ENCODE data around the gene CPED1. TPM values are rescaled to one million over a fixed set of nuclear protein-coding genes. Genes with fewer than 3 reads are reported as not detected.

The CPED1 gene
- total RNA-seq, 3 donors from 2014 or later (not counting 1 experiment from before 2014, with no cell fraction given): 0.50 to 1.3 (median 0.96) TPM

DNA sequence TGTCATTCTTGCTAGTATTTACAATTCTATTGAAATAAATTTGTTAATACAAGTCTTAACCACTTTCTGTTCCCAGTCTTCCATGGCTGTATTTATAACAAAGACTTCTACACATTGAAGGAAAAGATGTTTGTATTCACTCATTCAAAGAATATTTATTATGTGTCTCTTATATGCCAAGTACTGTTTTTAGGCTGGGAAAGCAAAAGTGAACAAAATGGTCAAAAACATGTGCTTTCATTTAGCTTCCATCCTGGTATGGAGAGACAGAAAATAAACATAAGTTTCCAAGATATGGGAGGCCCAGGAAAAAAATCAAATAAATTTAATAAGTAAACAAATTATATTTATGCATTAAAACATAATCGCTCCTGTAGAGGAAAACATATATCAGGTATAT is 22.9 kb downstream of the CPED1 start:
- Histone ChIP-seq H3K27me3 (ENCODE audit: control insufficient read depth, insufficient read depth, low read length) (no peaks in the 10 kb centered on the region), H3K9me3 (ENCODE audit: control insufficient read depth, insufficient read depth, low read length) (no peaks in the 10 kb centered on the region), H3K27ac (ENCODE audit: low read length) (no peak overlapping the region), H3K36me3 (ENCODE audit: control insufficient read depth, insufficient read depth, low read length) (no peaks in the 10 kb centered on the region), H3K4me3 (ENCODE audit: low read length) (no peak overlapping the region), H3K4me1 (ENCODE audit: control insufficient read depth, insufficient read depth, low read length) (no peaks in the 10 kb centered on the region)
- H3K27ac Mint-ChIP-seq: no peak overlapping the region
- ATAC-seq: no peak
- no CpG with 5 or more reads among the region's 1 CpG for WGBS (ENCODE audit: insufficient coverage)
- H3K4me3 Mint-ChIP-seq: no peak overlapping the region
- no peak for TF ChIP-seq CTCF (IDR thresholded peaks at IDR 0.05)
- H3K27me3 Mint-ChIP-seq (ENCODE audit: low read depth in 2 of 2): peaks cover 13 to 33% of the 10 kb centered on the region in 2 donors
- H3K36me3 Mint-ChIP-seq: no peaks in the 10 kb centered on the region
- DNase-seq: no peak
- intact Hi-C loops (cut with micrococcal nuclease): no loop called here
- H3K9me3 Mint-ChIP-seq: no peaks in the 10 kb centered on the region
- H3K4me1 Mint-ChIP-seq: no peaks in the 10 kb centered on the region

GRCh38 chr7:121012170-121012874 is 23.8 kb downstream of the CPED1 start:
- no peaks in the 10 kb centered on the region for H3K36me3 Mint-ChIP-seq
- H3K27me3 Mint-ChIP-seq (ENCODE audit: low read depth in 2 of 2): peaks cover 11 to 28% of the 10 kb centered on the region in 2 donors
- H3K9me3 ChIP-seq (ENCODE audit: control insufficient read depth, insufficient read depth, low read length): no peaks in the 10 kb centered on the region
- H3K9me3 Mint-ChIP-seq: no peaks in the 10 kb centered on the region
- 91% methylated on average over 5 of the region's 6 CpGs for WGBS (ENCODE audit: insufficient coverage)
- no peak overlapping the region for H3K4me3 Mint-ChIP-seq
- no peak overlapping the region for H3K27ac Mint-ChIP-seq
- H3K27me3 ChIP-seq (ENCODE audit: control insufficient read depth, insufficient read depth, low read length): no peaks in the 10 kb centered on the region
- H3K4me3 ChIP-seq (ENCODE audit: low read length): no peak overlapping the region
- TF ChIP-seq CTCF (IDR thresholded peaks at IDR 0.05): no peak
- ATAC-seq (no peak), DNase-seq (no peak)
- no peaks in the 10 kb centered on the region for H3K4me1 Mint-ChIP-seq
- no peak overlapping the region for H3K27ac ChIP-seq (ENCODE audit: low read length)
- H3K36me3 ChIP-seq (ENCODE audit: control insufficient read depth, insufficient read depth, low read length): no peaks in the 10 kb centered on the region
- no peaks in the 10 kb centered on the region for H3K4me1 ChIP-seq (ENCODE audit: control insufficient read depth, insufficient read depth, low read length)
- intact Hi-C loops (cut with micrococcal nuclease): no loop called here

DNA sequence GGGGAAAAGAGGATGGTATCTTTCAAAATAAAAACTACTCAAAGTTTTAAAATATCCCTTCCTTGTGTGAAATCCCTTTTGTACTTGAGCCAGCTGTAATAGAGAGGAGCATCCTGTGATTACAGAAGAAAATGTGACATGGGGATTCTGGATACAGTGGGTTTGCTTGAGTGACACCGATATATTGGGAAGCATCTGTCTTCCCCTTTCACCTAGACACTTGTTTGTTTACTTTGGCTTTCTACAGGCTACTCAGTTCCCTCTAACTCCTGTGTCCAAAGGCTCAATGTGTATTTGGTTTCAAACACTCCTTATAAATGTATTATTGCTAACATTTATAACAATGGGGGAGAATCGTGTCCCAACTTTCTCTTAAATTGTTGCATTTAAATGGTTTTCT is 24.4 kb downstream of the CPED1 start:
- 100% methylated on average over 1 of the region's 2 CpGs for WGBS (ENCODE audit: insufficient coverage)
- H3K27me3 ChIP-seq (ENCODE audit: control insufficient read depth, insufficient read depth, low read length): no peaks in the 10 kb centered on the region
- TF ChIP-seq CTCF (IDR thresholded peaks at IDR 0.05): no peak
- H3K4me3 ChIP-seq (ENCODE audit: low read length): no peak overlapping the region
- H3K27ac ChIP-seq (ENCODE audit: low read length): no peak overlapping the region
- no peak overlapping the region for H3K4me3 Mint-ChIP-seq
- no peaks in the 10 kb centered on the region for H3K36me3 Mint-ChIP-seq
- no peaks in the 10 kb centered on the region for H3K9me3 ChIP-seq (ENCODE audit: control insufficient read depth, insufficient read depth, low read length)
- no peak overlapping the region for H3K27ac Mint-ChIP-seq
- no peaks in the 10 kb centered on the region for H3K36me3 ChIP-seq (ENCODE audit: control insufficient read depth, insufficient read depth, low read length)
- no peak for ATAC-seq
- intact Hi-C loops (cut with micrococcal nuclease): no loop called here
- H3K9me3 Mint-ChIP-seq: no peaks in the 10 kb centered on the region
- no peaks in the 10 kb centered on the region for H3K4me1 Mint-ChIP-seq
- H3K4me1 ChIP-seq (ENCODE audit: control insufficient read depth, insufficient read depth, low read length): no peaks in the 10 kb centered on the region
- DNase-seq: no peak
- peaks cover 5 to 22% of the 10 kb centered on the region in 2 donors for H3K27me3 Mint-ChIP-seq (ENCODE audit: low read depth in 2 of 2)

GRCh38 chr7:121015560-121015959 is 27.0 kb downstream of the CPED1 start:
- H3K4me1 Mint-ChIP-seq: no peaks in the 10 kb centered on the region
- H3K4me3 ChIP-seq (ENCODE audit: low read length): no peak overlapping the region
- no peaks in the 10 kb centered on the region for H3K4me1 ChIP-seq (ENCODE audit: control insufficient read depth, insufficient read depth, low read length)
- H3K27me3 ChIP-seq (ENCODE audit: control insufficient read depth, insufficient read depth, low read length): no peaks in the 10 kb centered on the region
- H3K36me3 Mint-ChIP-seq: no peaks in the 10 kb centered on the region
- H3K4me3 Mint-ChIP-seq: no peak overlapping the region
- no peak for DNase-seq
- H3K36me3 ChIP-seq (ENCODE audit: control insufficient read depth, insufficient read depth, low read length): no peaks in the 10 kb centered on the region
- H3K9me3 ChIP-seq (ENCODE audit: control insufficient read depth, insufficient read depth, low read length): no peaks in the 10 kb centered on the region
- no peak for ATAC-seq
- no peak for TF ChIP-seq CTCF (IDR thresholded peaks at IDR 0.05)
- intact Hi-C loops (cut with micrococcal nuclease): no loop called here
- no peak overlapping the region for H3K27ac ChIP-seq (ENCODE audit: low read length)
- H3K9me3 Mint-ChIP-seq: no peaks in the 10 kb centered on the region
- 89% methylated on average over 3 of the region's 4 CpGs for WGBS (ENCODE audit: insufficient coverage)
- peaks cover 0 to 9% of the 10 kb centered on the region in 2 donors for H3K27me3 Mint-ChIP-seq (ENCODE audit: low read depth in 2 of 2)
- no peak overlapping the region for H3K27ac Mint-ChIP-seq

Data from natural killer cell (primary cell).